Breast epithelium (tissue), 4 donors: Measurements from ENCODE around the gene CDCA3. TPM values are rescaled to one million over a fixed set of nuclear protein-coding genes. Genes with fewer than 3 reads are reported as not detected.
"Not testable (repeated sequence)": the region's sequence is repeated elsewhere in the genome, so short reads cannot be mapped to it uniquely, and the experiment has no call there.

ENCODE experiments used
- DNase-seq, 2 donors: peaks; one replicate each; pipeline ENCODE4 v3.0.0-alpha.2; 2019; ENCODE audit warnings: low spot score in 2 of 2
- H3K27ac ChIP-seq, 2 donors: fragments of 200-600 bp; sonication (generic) in 1 of 2; one replicate each; pipeline ENCODE4 v1.5.1; 2016 to 2019; ENCODE audit warnings: mild to moderate bottlenecking in 1 of 2
- H3K27me3 ChIP-seq, 2 donors: fragments of 200-600 bp; sonication (generic) in 1 of 2; one replicate each; pipeline versions ENCODE4 v1.5.1 to v1.6.0; 2017 to 2019; ENCODE audit warnings: control low read depth in 1 of 2, mild to moderate bottlenecking in 1 of 2
- H3K36me3 ChIP-seq: fragments of 200-600 bp; one replicate; pipeline ENCODE4 v1.5.1; 2019
- H3K4me1 ChIP-seq, 2 donors: fragments of 200-600 bp; sonication (generic); one replicate each; pipeline ENCODE4 v1.5.1; 2016 to 2019; ENCODE audit warnings: control low read depth in 1 of 2
- H3K4me3 ChIP-seq, 3 donors: fragments of 200-600 bp; sonication (generic); 1 replicate in 2 of 3; 2 replicates in 1 of 3; pipeline ENCODE4 v1.5.1; 2016 to 2019; ENCODE audit warnings: mild to moderate bottlenecking in 3 of 3, moderate library complexity in 2 of 3
- H3K9me3 ChIP-seq, 2 donors: fragments of 200-600 bp; sonication (generic) in 1 of 2; one replicate each; pipeline ENCODE4 v1.5.1; 2016 to 2019; ENCODE audit warnings: control low read depth in 1 of 2
- CTCF ChIP-seq, 3 donors: fragments of 450-650 bp; IDR thresholded peaks; one replicate each; pipeline ENCODE4 v1.5.1; 2016 to 2017; ENCODE audit warnings: antibody characterized with exemption in 3 of 3, mild to moderate bottlenecking in 3 of 3, moderate library complexity in 3 of 3
- POLR2A ChIP-seq: fragments of 450-650 bp; IDR thresholded peaks from one replicate; pipeline ENCODE4 v1.6.1; 2016; ENCODE audit warnings: antibody characterized with exemption, mild to moderate bottlenecking, moderate library complexity
- POLR2AphosphoS5 ChIP-seq, 3 donors: sonication (generic); formaldehyde crosslinking; IDR thresholded peaks; one replicate each; pipeline ENCODE4 v1.6.1; 2017; ENCODE audit warnings: antibody characterized with exemption in 3 of 3
- intact Hi-C: fragments of 100-400 bp; cut with DNase I; formaldehyde crosslinking; loops from one replicate; pipeline ENCODE4 v1.15.1; 2023; ENCODE audit warnings: low total_unique reads
- total RNA-seq, 3 donors: library from RNA; depleted of rRNA; stranded (reverse); fragments of >200 nt; gene quantifications; one replicate each; pipeline ENCODE4 v1.1.0, GENCODE V29; 2016

The CDCA3 gene
- total RNA-seq, 3 donors from 2014 or later: 0.33 to 3.0 (median 1.8) TPM

GRCh38 chr12:6866920-6867412 is 15.9 kb upstream of the CDCA3 start:
- peak in 1 of 3 donors; percentile 19 for TF ChIP-seq POLR2AphosphoS5 (IDR thresholded peaks at IDR 0.05)
- TF ChIP-seq CTCF (IDR thresholded peaks at IDR 0.05): no peak
- Histone ChIP-seq H3K4me1 (peaks cover 1 to 25% of the 10 kb centered on the region in 2 donors), H3K27me3 (no peaks in the 10 kb centered on the region), H3K4me3 (peak overlapping the region; percentile 90 to 100 (median 94)), H3K27ac (peak overlapping the region; percentile 95 to 96), H3K36me3 (no peaks in the 10 kb centered on the region), H3K9me3 (no peaks in the 10 kb centered on the region)
- intact Hi-C loops: loop anchor here (10.0 kb wide), 1 partner anchor 98 kb away; no protein-coding TSS in a partner anchor
- no peak for DNase-seq

DNA sequence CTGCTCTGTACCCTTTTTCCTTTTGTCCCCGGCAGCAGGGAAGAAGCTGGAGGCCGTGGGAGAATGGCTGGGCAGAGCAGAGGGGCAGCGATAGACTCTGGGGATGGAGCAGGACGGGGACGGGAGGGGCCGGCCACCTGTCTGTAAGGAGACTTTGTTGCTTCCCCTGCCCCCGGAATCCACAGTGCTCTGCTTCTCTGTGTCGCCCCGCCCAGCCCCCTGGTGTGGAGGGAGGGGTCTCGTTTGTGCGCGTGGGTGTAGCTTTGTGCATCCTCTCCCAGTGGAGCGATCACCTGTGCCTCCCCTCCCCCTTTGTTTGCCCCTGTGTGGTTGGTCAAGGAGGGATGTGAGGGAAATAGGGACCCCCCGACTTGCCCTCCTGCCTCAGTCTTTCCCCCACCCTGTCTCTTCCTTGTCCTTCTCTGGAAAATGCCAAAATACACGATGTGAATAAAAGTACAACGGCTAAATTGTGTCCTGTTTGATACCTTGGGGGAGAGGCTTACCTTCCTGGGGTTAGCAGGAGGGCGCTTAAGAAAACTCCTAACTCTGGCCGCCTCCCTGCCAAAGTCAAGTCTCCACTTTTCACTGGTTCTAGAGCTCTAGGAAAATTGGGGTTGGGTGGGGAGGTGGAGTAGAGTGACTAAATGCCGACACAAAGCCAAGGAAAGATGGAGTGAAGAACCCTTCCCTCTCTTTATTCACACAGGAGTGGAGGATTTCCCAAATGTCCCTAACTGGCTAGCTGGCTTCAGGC is 15.3 kb upstream of the CDCA3 start:
- intact Hi-C loops: loop anchor here (10.0 kb wide), 1 partner anchor 98 kb away; no protein-coding TSS in a partner anchor
- no peak for DNase-seq
- H3K4me1 ChIP-seq: peaks cover 0 to 19% of the 10 kb centered on the region in 2 donors
- TF ChIP-seq POLR2AphosphoS5 (IDR thresholded peaks at IDR 0.05): no peak
- no peak for TF ChIP-seq POLR2A
- no peak for TF ChIP-seq CTCF (IDR thresholded peaks at IDR 0.05)
- H3K27me3 ChIP-seq: no peaks in the 10 kb centered on the region
- H3K9me3 ChIP-seq: no peaks in the 10 kb centered on the region
- H3K27ac ChIP-seq: peak overlapping the region; percentile 95 to 96
- H3K4me3 ChIP-seq: peak overlapping the region; percentile 90 to 100 (median 94)
- no peaks in the 10 kb centered on the region for H3K36me3 ChIP-seq

DNA sequence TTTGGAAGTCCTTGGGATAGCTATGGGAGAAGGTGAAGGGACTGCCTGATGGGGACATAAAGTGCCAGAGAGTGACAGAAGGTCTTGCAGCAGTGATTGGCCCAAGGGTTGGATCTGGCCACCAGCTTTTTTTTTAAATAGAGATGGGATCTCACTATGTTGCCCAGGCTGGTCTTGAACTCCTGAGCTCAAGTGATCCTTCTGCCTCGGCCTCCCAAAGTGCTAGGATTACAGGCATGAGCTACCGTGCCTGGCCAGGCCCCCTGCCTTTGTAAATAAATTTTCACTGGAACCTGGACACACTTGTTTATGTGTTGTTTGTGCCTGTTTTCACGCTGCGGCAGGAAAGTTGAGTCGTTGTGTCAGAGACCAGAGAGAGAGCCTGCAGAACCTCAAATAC is 14.2 kb upstream of the CDCA3 start:
- intact Hi-C loops: loop anchor here (10.0 kb wide), 1 partner anchor 99 kb away; no protein-coding TSS in a partner anchor
- not testable (repeated sequence) for H3K9me3 ChIP-seq, DNase-seq, H3K27me3 ChIP-seq, H3K36me3 ChIP-seq, H3K4me3 ChIP-seq, H3K27ac ChIP-seq
- peaks cover 0 to 15% of the 10 kb centered on the region in 2 donors for H3K4me1 ChIP-seq

GRCh38 chr12:6863586-6864321 is 12.7 kb upstream of the CDCA3 start:
- intact Hi-C loops: loop anchor here (10.0 kb wide), 1 partner anchor 101 kb away; no protein-coding TSS in a partner anchor
- H3K36me3 ChIP-seq: peaks cover 6% of the 10 kb centered on the region
- no peak overlapping the region for H3K4me3 ChIP-seq
- DNase-seq: no peak
- peaks cover 0 to 6% of the 10 kb centered on the region in 2 donors for H3K4me1 ChIP-seq
- H3K27me3 ChIP-seq: no peaks in the 10 kb centered on the region
- H3K27ac ChIP-seq: no peak overlapping the region
- H3K9me3 ChIP-seq: no peaks in the 10 kb centered on the region
- TF ChIP-seq CTCF (IDR thresholded peaks at IDR 0.05) (no peak), POLR2A (no peak), POLR2AphosphoS5 (IDR thresholded peaks at IDR 0.05) (no peak)

GRCh38 chr12:6863033-6863432 is 11.9 kb upstream of the CDCA3 start:
- intact Hi-C loops: loop anchor here (10.0 kb wide), 1 partner anchor 102 kb away; no protein-coding TSS in a partner anchor

More at GRCh38 chr12:6863033-6863432, 11.9 kb upstream of the CDCA3 start:
- no peak overlapping the region for H3K4me3 ChIP-seq
- TF ChIP-seq POLR2AphosphoS5 (IDR thresholded peaks at IDR 0.05) (no peak), POLR2A (no peak), CTCF (IDR thresholded peaks at IDR 0.05) (no peak)
- DNase-seq: no peak
- peaks cover 6% of the 10 kb centered on the region for H3K36me3 ChIP-seq
- no peaks in the 10 kb centered on the region for H3K9me3 ChIP-seq
- no peak overlapping the region for H3K27ac ChIP-seq
- no peaks in the 10 kb centered on the region for H3K27me3 ChIP-seq
- no peaks in the 10 kb centered on the region for H3K4me1 ChIP-seq
